Common myeloid progenitor, CD34-positive (primary cell): Measurements from ENCODE around the gene PHACTR1.
A peak's percentile ranks its signal among the peaks of the same experiment; 100 is the strongest.

Experiments
- CTCF ChIA-PET: fragments of 350-600 bp; sonication (Branson Sonifier 250); formaldehyde crosslinking; loops from one replicate; lab custom pipeline; 2021; ENCODE audit warnings: antibody characterized with exemption; lab: Charles Lee
- POLR2A ChIA-PET: fragments of 350-600 bp; sonication (Branson Sonifier 250); formaldehyde crosslinking; loops from one replicate; lab custom pipeline; 2021; ENCODE audit warnings: antibody characterized with exemption; lab: Charles Lee
- DNase-seq, 3 donors: peaks; one replicate each; pipeline versions ENCODE4 v3.0.0 to v3.0.0-alpha.2; 2013
- H3K27ac ChIP-seq, 2 experiments: 1 replicate in 1 of 2; 2 replicates in 1 of 2; pipeline ENCODE4 v1.7.0; 2013; ENCODE audit warnings: inconsistent platforms in 2 of 2, low read length in 2 of 2, mild to moderate bottlenecking in 2 of 2, low read depth in 1 of 2, moderate library complexity in 1 of 2; ENCODE audit not compliant: severe bottlenecking in 2 of 2, insufficient read depth in 1 of 2, poor library complexity in 1 of 2
- H3K27me3 ChIP-seq, 5 experiments: replicated peaks in 2 of 5; 1 replicate in 3 of 5; 2 replicates in 2 of 5; pipeline versions ENCODE4 v1.6.1 to v1.7.0; 2013; ENCODE audit warnings: low read length in 4 of 5, mild to moderate bottlenecking in 2 of 5, moderate library complexity in 2 of 5, inconsistent platforms in 1 of 5; ENCODE audit not compliant: insufficient read depth in 5 of 5, control insufficient read depth in 4 of 5
- H3K36me3 ChIP-seq, 4 experiments: 1 replicate in 2 of 4; 2 replicates in 2 of 4; pipeline versions ENCODE4 v1.6.1 to v1.7.0; 2013; ENCODE audit warnings: low read length in 3 of 4, control low read depth in 1 of 4, mild to moderate bottlenecking in 1 of 4; ENCODE audit not compliant: control insufficient read depth in 4 of 4, insufficient read depth in 4 of 4
- H3K4me1 ChIP-seq, 4 experiments: 1 replicate in 3 of 4; 2 replicates in 1 of 4; pipeline versions ENCODE4 v1.6.1 to v1.7.1; 2013; ENCODE audit warnings: low read length in 3 of 4, mild to moderate bottlenecking in 3 of 4, control low read depth in 1 of 4, inconsistent platforms in 1 of 4, moderate library complexity in 1 of 4; ENCODE audit not compliant: control insufficient read depth in 4 of 4, insufficient read depth in 4 of 4; ENCODE audit errors: control extremely low read depth in 1 of 4
- H3K4me3 ChIP-seq, 7 experiments: 1 replicate in 4 of 7; 2 replicates in 3 of 7; pipeline versions ENCODE4 v1.5.1 to v1.7.0; 2013; ENCODE audit warnings: mild to moderate bottlenecking in 7 of 7, low read length in 6 of 7, moderate library complexity in 6 of 7, inconsistent platforms in 2 of 7, low read depth in 2 of 7, control low read depth in 1 of 7; ENCODE audit not compliant: insufficient read depth in 4 of 7, control insufficient read depth in 1 of 7; ENCODE audit errors: extremely low read depth in 1 of 7
- H3K9me3 ChIP-seq, 5 experiments: 1 replicate in 4 of 5; 2 replicates in 1 of 5; pipeline versions ENCODE4 v1.6.1 to v1.7.1; 2013; ENCODE audit warnings: low read length in 4 of 5, mild to moderate bottlenecking in 2 of 5, inconsistent platforms in 1 of 5, low read depth in 1 of 5, moderate library complexity in 1 of 5; ENCODE audit not compliant: control insufficient read depth in 4 of 5, insufficient read depth in 2 of 5; ENCODE audit errors: control extremely low read depth in 1 of 5
- WGBS: methylation state at CpG from one replicate; pipeline ENCODE4 v1.1.5; 2013; ENCODE audit not compliant: insufficient coverage; 5-methylcytosine and 5-hydroxymethylcytosine counted together

The PHACTR1 gene

DNA sequence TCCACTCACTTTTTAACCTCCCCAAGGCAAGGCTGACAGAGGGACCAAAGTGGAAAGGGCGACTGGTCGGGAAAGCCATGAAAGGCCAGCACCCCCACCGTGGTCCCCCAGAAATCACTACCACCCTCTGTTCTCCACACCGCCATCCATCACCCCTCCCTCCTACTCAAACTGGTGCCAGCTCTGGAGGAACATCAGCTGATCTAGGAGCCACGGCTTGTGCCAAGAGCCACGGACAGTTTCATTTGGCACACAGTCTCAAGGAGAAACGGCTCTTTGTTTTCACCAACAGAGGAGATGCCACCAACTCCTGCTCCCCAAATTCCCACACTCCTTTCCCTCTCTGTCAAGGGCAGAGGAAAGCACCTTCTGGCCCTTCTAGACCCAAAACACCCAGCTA lies 585.7 kb downstream of the PHACTR1 start:
- POLR2A ChIA-PET, result interaction anchor here (1.7 to 2.0 kb wide), 2 partner anchors 26 to 28 kb away, joined by 6 read pairs; partner anchors contain the start of gene TBC1D7
- Histone ChIP-seq H3K27me3 (no peaks in the 10 kb centered on the region), H3K9me3 (no peaks in the 10 kb centered on the region), H3K4me1 (peaks cover 5 to 28% (median 26%) of the 10 kb centered on the region in 4 experiments), H3K36me3 (peaks cover 7 to 52% (median 28%) of the 10 kb centered on the region in 4 experiments), H3K27ac (peak overlapping the region in 1 of 2 experiments; percentile 79), H3K4me3 (no peak overlapping the region)
- DNase-seq, result no peak
- CTCF ChIA-PET, result interaction anchor here (0.8 to 1.9 kb wide), 8 partner anchors 17 to 390 kb away, joined by 3 to 7 read pairs (median 4); no protein-coding TSS in a partner anchor
- WGBS, result 87% methylated on average over 5 of the region's 7 CpGs

DNA sequence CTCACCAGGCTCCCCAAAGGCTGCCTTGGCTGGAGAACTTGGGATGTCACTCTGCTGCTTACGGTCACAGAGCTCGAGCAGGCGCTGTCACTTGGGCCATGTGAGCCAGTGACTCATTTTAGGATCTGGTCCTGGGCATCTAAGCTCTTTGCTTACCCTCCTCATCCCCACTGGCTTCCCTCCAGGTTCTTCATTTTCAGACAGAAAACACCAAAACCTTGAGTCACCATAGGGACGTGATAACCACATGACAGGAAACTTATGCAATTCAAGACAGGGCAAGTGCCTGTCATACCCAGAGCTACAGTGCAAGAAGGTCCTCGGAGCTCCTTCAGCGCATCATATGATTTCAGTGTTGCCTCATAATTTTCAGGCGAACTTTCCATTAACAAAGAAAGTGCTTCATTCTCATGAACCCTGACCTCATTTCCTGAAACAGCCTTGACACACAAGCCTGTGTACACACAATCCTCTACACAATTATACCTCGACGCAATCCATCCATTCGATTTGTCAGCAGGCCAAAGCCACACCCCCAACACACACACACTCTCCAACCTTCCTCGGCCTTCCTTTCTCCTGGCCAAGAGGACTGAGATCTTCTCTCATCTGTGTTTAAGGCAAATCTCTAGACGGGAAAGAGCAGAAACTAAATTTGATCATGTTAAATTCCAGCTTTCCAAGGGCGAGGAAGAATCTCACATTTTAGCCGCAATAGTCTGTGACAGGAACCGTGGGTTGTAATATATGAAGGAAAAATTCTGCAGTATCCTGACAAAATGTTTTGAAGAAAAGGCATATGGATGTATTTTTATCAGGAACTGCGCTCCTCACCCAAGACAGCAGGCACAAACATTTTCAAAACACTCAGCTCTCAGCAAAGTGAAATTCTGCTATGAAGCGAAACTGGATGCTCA lies 586.4 kb downstream of the PHACTR1 start:
- H3K4me1 ChIP-seq, result peaks cover 5 to 34% (median 29%) of the 10 kb centered on the region in 4 experiments
- peak overlapping the region in 1 of 7 experiments; percentile 37 for H3K4me3 ChIP-seq
- peak overlapping the region; percentile 64 to 79 for H3K27ac ChIP-seq
- CTCF ChIA-PET, result interaction anchor here (0.8 to 1.9 kb wide), 9 partner anchors 18 to 391 kb away, joined by 3 to 7 read pairs (median 3); no protein-coding TSS in a partner anchor
- peaks cover 7 to 56% (median 31%) of the 10 kb centered on the region in 4 experiments for H3K36me3 ChIP-seq
- H3K9me3 ChIP-seq, result no peaks in the 10 kb centered on the region
- DNase-seq, result peak; percentile 94 to 99 (median 99)
- 44% methylated on average over 14 of the region's 17 CpGs for WGBS
- POLR2A ChIA-PET, result interaction anchor here (1.7 to 2.0 kb wide), 2 partner anchors 25 to 29 kb away, joined by 6 read pairs; partner anchors contain the start of gene TBC1D7
- H3K27me3 ChIP-seq, result no peaks in the 10 kb centered on the region

DNA sequence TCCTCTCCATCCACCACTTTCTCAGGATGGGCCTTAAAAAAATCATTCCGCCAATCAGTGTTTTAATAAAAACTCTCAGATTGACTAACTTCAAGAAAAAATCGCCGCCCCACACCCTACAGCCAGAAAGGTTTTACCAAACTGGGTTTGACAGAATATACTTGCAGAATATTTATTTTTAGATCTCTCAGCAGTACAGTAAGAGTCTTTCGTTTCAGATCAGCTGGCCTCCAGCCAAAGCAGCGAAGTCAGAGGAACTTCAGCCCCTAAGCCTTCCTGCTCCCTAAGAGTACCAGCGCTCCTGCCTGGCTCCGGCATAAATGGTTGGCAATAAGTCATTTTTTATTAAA lies 587.1 kb downstream of the PHACTR1 start:
- Histone ChIP-seq H3K36me3 (peaks cover 5 to 59% (median 31%) of the 10 kb centered on the region in 4 experiments), H3K4me3 (peak overlapping the region in 1 of 7 experiments; percentile 37), H3K27ac (peak overlapping the region; percentile 64 to 79)

DNA sequence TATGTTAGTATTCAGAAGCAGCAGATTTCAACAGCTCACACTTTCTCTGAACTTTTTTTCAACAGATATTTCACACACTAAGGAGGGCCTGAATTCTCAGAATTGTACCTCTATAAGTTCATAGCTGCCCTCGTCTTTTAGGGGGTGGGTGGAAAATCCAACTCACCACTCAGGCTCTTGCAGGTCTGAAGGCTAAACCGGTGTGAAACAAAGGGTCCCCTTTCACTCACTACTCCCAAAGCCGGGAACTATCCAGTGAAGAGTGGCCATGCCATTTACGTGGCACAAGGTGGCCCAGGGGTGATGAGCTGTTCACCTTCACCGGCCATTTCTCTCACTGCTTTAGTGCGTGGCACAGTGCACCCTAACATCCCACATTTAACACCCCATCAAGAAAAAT lies 587.5 kb downstream of the PHACTR1 start:
- Histone ChIP-seq H3K27me3 (no peaks in the 10 kb centered on the region), H3K4me1 (peaks cover 5 to 38% (median 30%) of the 10 kb centered on the region in 4 experiments), H3K27ac (peak overlapping the region; percentile 64 to 79), H3K4me3 (no peak overlapping the region), H3K36me3 (peaks cover 8 to 62% (median 34%) of the 10 kb centered on the region in 4 experiments), H3K9me3 (no peaks in the 10 kb centered on the region)
- 95% methylated on average over 4 of the region's 6 CpGs for WGBS
- no peak for DNase-seq
- ChIA-PET CTCF (interaction anchor here (0.7 to 1.6 kb wide), 4 partner anchors 11 to 110 kb away, joined by 3 read pairs; no protein-coding TSS in a partner anchor), POLR2A (interaction anchor here (1.7 to 2.0 kb wide), 2 partner anchors 24 to 30 kb away, joined by 6 read pairs; partner anchors contain the start of gene TBC1D7)

More for the DNA sequence above, 587.1 kb downstream of the PHACTR1 start:
- H3K4me1 ChIP-seq, result peaks cover 5 to 38% (median 30%) of the 10 kb centered on the region in 4 experiments
- ChIA-PET POLR2A (interaction anchor here (1.7 to 2.0 kb wide), 2 partner anchors 25 to 29 kb away, joined by 6 read pairs; partner anchors contain the start of gene TBC1D7), CTCF (interaction anchor here (0.8 to 1.9 kb wide), 4 partner anchors 18 to 109 kb away, joined by 3 to 6 read pairs (median 3); no protein-coding TSS in a partner anchor)
- no peaks in the 10 kb centered on the region for H3K9me3 ChIP-seq
- no peaks in the 10 kb centered on the region for H3K27me3 ChIP-seq
- DNase-seq, result peak; percentile 60 to 86 (median 83)
- 50% methylated on average over 2 of the region's 7 CpGs for WGBS

DNA sequence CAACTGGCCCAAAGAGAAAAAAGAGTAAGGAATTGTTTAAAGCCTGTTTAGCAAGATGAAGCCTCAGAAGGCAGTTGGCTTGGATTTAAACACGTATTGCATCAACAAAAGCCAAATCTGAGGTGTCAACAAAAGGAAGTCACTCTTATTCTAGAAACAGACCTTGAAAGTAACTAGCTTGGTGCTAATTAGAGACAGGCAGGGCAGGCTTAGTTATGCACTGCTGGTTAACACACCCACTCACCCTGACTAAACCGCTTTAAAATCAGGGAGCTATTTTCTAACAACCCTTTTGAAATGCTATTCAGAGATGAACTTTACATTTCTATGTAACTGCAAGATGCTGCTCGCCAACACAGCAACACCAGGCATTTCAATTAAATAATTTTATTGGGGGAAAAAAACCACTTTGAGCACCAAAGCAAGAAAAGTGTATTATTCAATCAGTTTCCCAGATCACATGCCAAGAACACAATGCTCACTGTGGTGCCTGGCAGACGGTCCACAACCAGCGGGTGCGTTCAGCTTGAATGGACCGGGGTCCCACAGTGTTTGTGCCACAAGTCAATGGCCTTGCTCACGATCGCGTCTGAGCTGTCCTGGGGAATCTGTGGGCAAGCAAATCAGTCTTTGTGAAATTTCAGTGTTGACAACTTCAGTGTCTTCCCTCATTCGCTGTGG lies 588.2 kb downstream of the PHACTR1 start:
- CTCF ChIA-PET, result interaction anchor here (0.7 to 1.4 kb wide), 3 partner anchors 12 to 110 kb away, joined by 3 read pairs; no protein-coding TSS in a partner anchor
- 94% methylated on average over 10 of the region's 11 CpGs for WGBS
- peaks cover 7 to 63% (median 33%) of the 10 kb centered on the region in 4 experiments for H3K36me3 ChIP-seq

DNA sequence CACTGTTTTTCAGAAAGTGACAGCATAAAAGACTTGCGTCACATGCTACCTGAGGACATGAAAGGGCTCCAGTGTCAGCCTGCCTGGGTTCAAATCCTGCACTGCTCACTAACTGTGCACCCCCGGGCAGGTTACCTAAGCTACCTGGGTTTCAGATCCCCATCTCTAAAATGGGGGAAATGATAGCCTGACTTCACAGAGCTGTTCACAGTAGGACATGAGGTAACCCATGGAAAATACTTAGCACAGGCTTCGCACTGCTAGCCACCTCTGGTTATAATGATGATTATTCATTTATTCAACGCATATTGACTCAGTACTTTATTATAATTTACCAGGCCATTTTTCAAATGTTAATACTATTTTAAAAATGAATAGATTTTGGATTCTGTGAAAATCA lies 588.7 kb downstream of the PHACTR1 start:
- Histone ChIP-seq H3K27ac (no peak overlapping the region), H3K27me3 (no peaks in the 10 kb centered on the region), H3K36me3 (peaks cover 5 to 61% (median 32%) of the 10 kb centered on the region in 4 experiments), H3K4me3 (no peak overlapping the region), H3K9me3 (no peaks in the 10 kb centered on the region), H3K4me1 (peaks cover 5 to 38% (median 30%) of the 10 kb centered on the region in 4 experiments)
- WGBS, result 92% methylated on average over 2 of the region's 4 CpGs
- ChIA-PET CTCF (interaction anchor here (1.4 kb wide), 1 partner anchor 111 kb away, joined by 3 read pairs; no protein-coding TSS in a partner anchor), POLR2A (no interaction called here)
- no peak for DNase-seq

More for the DNA sequence above, 588.2 kb downstream of the PHACTR1 start:
- Histone ChIP-seq H3K9me3 (no peaks in the 10 kb centered on the region), H3K27ac (no peak overlapping the region), H3K27me3 (no peaks in the 10 kb centered on the region), H3K4me1 (peaks cover 5 to 38% (median 30%) of the 10 kb centered on the region in 4 experiments), H3K4me3 (no peak overlapping the region)
- POLR2A ChIA-PET, result no interaction called here
- DNase-seq, result no peak
